Lower leg skin (tissue), 4 donors: Measurements from ENCODE around the gene DRD2. TPM values are rescaled to one million over a fixed set of nuclear protein-coding genes. Genes with fewer than 3 reads are reported as not detected.

Experiments
- DNase-seq, 2 donors: peaks; one replicate each; pipeline ENCODE4 v3.0.0-alpha.2; 2019; ENCODE audit warnings: low spot score in 2 of 2
- H3K4me3 ChIP-seq: fragments of 200-600 bp; sonication (generic); 2 replicates; pipeline ENCODE4 v1.5.1; 2017; ENCODE audit warnings: mild to moderate bottlenecking, low read depth; ENCODE audit not compliant: poor library complexity, severe bottlenecking
- POLR2A ChIP-seq, 2 donors: fragments of 450-650 bp; IDR thresholded peaks; one replicate each; pipeline ENCODE4 v1.6.1; 2016 to 2017; ENCODE audit warnings: antibody characterized with exemption in 2 of 2, mild to moderate bottlenecking in 1 of 2, moderate library complexity in 1 of 2
- WGBS, 2 donors: methylation state at CpG; one replicate each; pipeline ENCODE4 v1.1.5; 2018; 5-methylcytosine and 5-hydroxymethylcytosine counted together
- intact Hi-C: fragments of 100-400 bp; cut with DNase I; formaldehyde crosslinking; loops from one replicate; pipeline ENCODE4 v1.15.0; 2023; ENCODE audit warnings: low total_unique reads
- total RNA-seq, 4 donors: library from RNA; depleted of rRNA; stranded (reverse); fragments of >200 nt; gene quantifications; one replicate each; pipeline ENCODE4 v1.1.0, GENCODE V29; 2016
- TF ChIP-seq, protein P1 (sequence below), 3 donors: fragments of 450-650 bp; IDR thresholded peaks; one replicate each; pipeline ENCODE4 v1.5.1; 2016; ENCODE audit warnings: antibody characterized with exemption in 3 of 3, mild to moderate bottlenecking in 3 of 3, moderate library complexity in 2 of 3

The DRD2 gene
- total RNA-seq, 4 donors from 2014 or later, result 0.11 to 0.81 (median 0.22) TPM; not detected in 1

DNA sequence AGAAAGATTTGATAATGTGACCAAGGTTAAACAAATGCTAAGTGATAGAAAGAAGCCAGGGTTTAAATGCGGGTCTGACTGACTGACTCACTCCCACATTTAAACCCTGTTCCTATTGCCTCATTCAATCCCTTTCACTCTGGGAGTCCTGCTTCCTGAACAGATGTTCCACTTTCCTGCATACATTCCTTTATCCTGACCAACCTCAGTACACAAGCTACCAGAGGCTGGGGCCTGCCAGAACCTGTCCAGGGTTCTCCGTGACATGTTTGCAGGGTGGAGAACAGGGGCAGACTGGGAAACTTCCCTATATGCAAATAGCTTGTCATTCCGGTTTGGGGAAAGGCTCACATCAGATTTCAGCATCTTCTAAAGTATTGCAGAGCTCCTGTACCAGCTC, 90.6 kb downstream of the DRD2 start:
- TF ChIP-seq, protein P1, sequence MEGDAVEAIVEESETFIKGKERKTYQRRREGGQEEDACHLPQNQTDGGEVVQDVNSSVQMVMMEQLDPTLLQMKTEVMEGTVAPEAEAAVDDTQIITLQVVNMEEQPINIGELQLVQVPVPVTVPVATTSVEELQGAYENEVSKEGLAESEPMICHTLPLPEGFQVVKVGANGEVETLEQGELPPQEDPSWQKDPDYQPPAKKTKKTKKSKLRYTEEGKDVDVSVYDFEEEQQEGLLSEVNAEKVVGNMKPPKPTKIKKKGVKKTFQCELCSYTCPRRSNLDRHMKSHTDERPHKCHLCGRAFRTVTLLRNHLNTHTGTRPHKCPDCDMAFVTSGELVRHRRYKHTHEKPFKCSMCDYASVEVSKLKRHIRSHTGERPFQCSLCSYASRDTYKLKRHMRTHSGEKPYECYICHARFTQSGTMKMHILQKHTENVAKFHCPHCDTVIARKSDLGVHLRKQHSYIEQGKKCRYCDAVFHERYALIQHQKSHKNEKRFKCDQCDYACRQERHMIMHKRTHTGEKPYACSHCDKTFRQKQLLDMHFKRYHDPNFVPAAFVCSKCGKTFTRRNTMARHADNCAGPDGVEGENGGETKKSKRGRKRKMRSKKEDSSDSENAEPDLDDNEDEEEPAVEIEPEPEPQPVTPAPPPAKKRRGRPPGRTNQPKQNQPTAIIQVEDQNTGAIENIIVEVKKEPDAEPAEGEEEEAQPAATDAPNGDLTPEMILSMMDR (IDR thresholded peaks at IDR 0.05), result no peak
- TF ChIP-seq POLR2A (IDR thresholded peaks at IDR 0.05), result no peak
- DNase-seq, result peak; percentile 76 to 92
- WGBS, 2 donors, result 38 to 46% methylated on average over 3 of the region's 3 CpGs
- intact Hi-C loops, result no loop called here
- no peak overlapping the region for H3K4me3 ChIP-seq

DNA sequence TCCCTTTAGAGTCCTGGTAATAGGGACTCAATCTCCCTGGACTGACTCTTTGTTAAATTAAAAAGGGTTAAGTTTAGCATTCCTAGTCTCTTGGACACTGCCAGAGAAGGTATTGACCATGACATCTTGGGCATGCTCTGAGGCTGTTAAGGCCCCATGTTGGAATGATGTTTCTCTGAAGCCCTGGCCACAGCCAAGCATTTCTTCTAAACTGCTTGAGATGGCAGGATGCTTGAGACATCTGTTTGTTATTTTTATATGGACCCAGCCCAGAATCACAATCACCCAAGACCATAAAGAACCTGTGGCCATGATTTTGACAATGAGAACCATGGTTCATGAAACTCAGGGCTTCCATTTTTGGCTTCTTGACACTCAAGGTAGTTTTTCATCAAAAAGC, 93.1 kb downstream of the DRD2 start:
- TF ChIP-seq, protein P1 (IDR thresholded peaks at IDR 0.05), result no peak
- TF ChIP-seq POLR2A (IDR thresholded peaks at IDR 0.05), result no peak
- no peak overlapping the region for H3K4me3 ChIP-seq
- intact Hi-C loops, result no loop called here
- no peak for DNase-seq

DNA sequence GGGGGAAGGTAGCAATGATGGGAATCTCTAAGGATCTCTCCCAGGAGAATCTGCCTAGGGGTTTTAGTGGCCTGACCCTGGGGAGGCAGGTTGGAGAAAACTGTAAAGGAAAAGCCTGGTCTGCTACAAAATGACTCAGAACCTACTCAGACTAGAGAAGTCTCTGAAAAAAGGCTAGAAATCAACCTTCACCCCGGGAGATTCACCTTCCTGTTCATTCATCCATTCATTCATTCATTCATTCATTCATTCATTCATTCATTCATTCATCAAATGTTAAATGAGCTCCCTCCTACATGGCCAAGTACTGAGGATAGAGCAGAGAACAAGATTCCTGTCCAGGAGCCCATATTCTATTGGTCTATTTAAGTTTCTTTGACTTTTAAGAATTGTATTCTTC, 96.5 kb downstream of the DRD2 start:
- intact Hi-C loops, result no loop called here
- TF ChIP-seq, protein P1 (IDR thresholded peaks at IDR 0.05), result no peak
- no peak for TF ChIP-seq POLR2A (IDR thresholded peaks at IDR 0.05)
- WGBS, 2 donors, result 73 to 74% methylated on average over 1 of the region's 1 CpG
- no peak overlapping the region for H3K4me3 ChIP-seq
- no peak for DNase-seq

DNA sequence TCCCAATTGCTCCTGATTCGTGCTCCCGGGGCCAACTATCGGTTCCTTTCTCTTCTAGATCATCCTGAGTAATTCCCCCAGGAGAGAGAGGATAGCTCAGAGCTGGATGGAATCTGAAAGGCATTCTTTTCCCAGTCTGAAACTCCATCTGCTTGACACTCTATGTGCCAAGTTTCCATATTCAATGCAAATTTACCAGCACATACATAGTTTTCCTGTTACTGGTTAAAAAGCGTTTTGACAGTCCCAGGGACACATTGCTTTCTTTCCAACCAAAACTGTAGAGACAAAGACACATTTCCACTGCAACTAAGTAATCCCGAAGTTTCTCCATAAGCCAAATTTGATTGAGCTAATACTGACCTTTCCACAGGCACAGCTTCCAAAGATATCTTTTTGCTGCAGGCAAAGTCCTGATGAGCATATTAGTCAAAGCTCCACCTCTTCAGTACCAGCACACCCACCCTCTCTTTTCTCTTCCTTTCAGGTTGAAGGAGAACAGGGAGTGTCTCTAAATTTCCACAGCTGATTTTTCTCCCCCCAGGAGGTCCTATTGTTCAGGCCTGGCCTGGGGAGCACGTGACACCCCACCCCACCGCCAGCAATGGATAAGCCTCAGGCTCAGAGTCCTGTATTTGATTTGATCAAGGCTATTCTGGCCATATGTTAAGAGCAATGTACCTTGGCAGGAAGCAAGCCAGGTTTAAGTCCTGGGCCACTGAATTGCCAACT, 97.4 kb downstream of the DRD2 start:
- DNase-seq, result peak in 1 of 2 donors; percentile 32
- no peak overlapping the region for H3K4me3 ChIP-seq
- 30 to 34% methylated on average over 7 of the region's 7 CpGs for WGBS, 2 donors
- TF ChIP-seq POLR2A (IDR thresholded peaks at IDR 0.05), result no peak
- TF ChIP-seq, protein P1 (IDR thresholded peaks at IDR 0.05), result no peak
- intact Hi-C loops, result no loop called here

DNA sequence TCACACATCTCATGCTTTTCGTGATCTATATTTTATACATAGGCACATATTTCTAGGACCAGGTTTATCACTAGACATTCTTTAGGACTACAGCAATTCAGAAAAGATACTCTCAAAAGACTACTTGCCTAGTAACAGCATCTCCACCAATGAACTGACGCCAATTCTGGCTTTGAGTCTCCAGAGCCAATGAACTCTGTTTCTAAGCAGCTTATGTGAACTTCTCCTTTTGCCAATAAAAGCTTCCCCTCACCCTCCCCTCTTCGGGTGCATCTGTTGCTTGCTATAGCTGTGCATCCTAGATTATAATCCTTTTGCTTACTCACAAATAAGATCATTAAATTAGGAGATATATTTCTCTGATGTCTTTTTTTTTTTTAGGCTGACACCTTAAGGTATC, 99.0 kb downstream of the DRD2 start:
- no peak for TF ChIP-seq POLR2A (IDR thresholded peaks at IDR 0.05)
- TF ChIP-seq, protein P1 (IDR thresholded peaks at IDR 0.05), result no peak
- no peak for DNase-seq
- no peak overlapping the region for H3K4me3 ChIP-seq

DNA sequence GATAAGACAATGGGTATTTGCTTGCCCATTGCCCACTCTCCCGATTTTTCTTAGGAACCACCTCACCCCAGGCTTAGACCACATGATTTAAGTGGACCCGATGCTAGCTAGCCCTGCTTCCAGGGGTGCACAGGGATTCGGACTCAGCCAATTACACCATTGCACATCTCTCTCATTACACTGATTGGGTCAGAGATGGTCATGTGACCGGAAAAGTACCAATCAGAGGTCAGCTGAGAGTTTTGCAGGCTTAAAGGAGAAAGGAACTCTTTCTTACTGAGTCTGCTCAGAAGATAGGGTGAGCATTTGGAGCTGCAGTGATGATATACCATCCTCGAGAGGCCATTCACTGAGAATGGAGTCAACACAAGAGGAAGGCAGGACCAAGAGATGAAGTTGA, 99.8 kb downstream of the DRD2 start:
- 91 to 94% methylated on average over 5 of the region's 5 CpGs for WGBS, 2 donors
- DNase-seq, result no peak
- no peak for TF ChIP-seq POLR2A (IDR thresholded peaks at IDR 0.05)
- intact Hi-C loops, result no loop called here
- no peak overlapping the region for H3K4me3 ChIP-seq

More for the DNA sequence above, 99.0 kb downstream of the DRD2 start:
- WGBS, 2 donors, result 65 to 72% methylated on average over 3 of the region's 3 CpGs
- intact Hi-C loops, result no loop called here
